ENCODE results near the gene NAPG.

DNA sequence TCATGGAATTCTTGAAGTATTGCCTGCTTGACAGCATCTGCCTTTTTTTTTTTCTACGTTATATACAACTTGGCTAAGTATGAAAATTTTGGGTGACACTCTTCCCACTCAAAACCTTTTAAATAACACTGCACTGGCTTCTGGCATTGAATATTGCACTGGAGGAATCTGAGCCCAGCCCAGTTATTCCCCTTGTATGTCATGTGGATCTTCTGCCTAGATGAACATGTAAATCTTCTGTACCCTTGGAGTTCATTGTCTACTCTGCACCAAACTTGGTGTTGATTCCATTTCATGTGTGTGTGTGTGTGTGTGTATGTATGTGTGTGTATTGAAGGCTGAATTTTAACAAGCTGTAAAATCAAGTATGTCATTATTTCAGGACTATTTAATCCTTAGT lies 59.4 kb downstream of the NAPG start:
- no peak for TF ChIP-seq POLR2A (IDR thresholded peaks at IDR 0.05; ENCODE audit: low read depth, low read length)
- no peak for TF ChIP-seq TAF1 (IDR thresholded peaks at IDR 0.05; ENCODE audit: low read depth, low read length)
- no peak for TF ChIP-seq POLR2AphosphoS5 (IDR thresholded peaks at IDR 0.05; ENCODE audit: low read depth, low read length)
- no peak for TF ChIP-seq SPI1 (IDR thresholded peaks at IDR 0.05; ENCODE audit: low read depth, low read length)
